Lower lobe of right lung (tissue), 2 donors: ENCODE data around the gene PRPF39. TPM values are rescaled to one million over a fixed set of nuclear protein-coding genes. Genes with fewer than 3 reads are reported as not detected.

Experiments used
- ATAC-seq, 2 donors: fragments of 200-7000 bp; cut with Tn5 transposase; one replicate each; pipeline ENCODE4 v1.9.1; 2020 to 2022; ENCODE audit warnings: mild to moderate bottlenecking in 2 of 2, moderate library complexity in 2 of 2
- DNase-seq: peaks from one replicate; pipeline ENCODE4 v3.0.0-alpha.2; 2020
- H3K27ac ChIP-seq: fragments of 200-600 bp; one replicate; pipeline ENCODE4 v1.8.0; 2022
- H3K27me3 ChIP-seq: fragments of 200-600 bp; one replicate; pipeline ENCODE4 v1.8.0; 2022; ENCODE audit warnings: low read depth
- H3K36me3 ChIP-seq: fragments of 200-600 bp; one replicate; pipeline ENCODE4 v1.8.0; 2022; ENCODE audit warnings: mild to moderate bottlenecking
- H3K4me1 ChIP-seq: fragments of 200-600 bp; one replicate; pipeline ENCODE4 v1.8.0; 2022
- H3K4me3 ChIP-seq: fragments of 200-600 bp; one replicate; pipeline ENCODE4 v1.8.0; 2022; ENCODE audit warnings: mild to moderate bottlenecking
- H3K9me3 ChIP-seq: fragments of 200-600 bp; one replicate; pipeline ENCODE4 v1.8.0; 2022
- CTCF ChIP-seq: fragments of 200-600 bp; IDR thresholded peaks from one replicate; pipeline ENCODE4 v1.8.0; 2022; ENCODE audit warnings: antibody characterized with exemption, mild to moderate bottlenecking
- intact Hi-C: fragments of 100-400 bp; cut with DNase I; formaldehyde crosslinking; loops from one replicate; pipeline ENCODE4 v1.11.0; 2022
- total RNA-seq: library from RNA; stranded (reverse); fragmentation: NEBNext Ultra II Directional; extraction: Animal tissue kit (Norgen Biotek cat#: 25700); gene quantifications from one replicate; pipeline ENCODE4 v1.2.1, GENCODE V29; 2021
- donor health status: DM: no; HTN: yes; CAD: no; lungs with severe emphysema.

PRPF39 gene
- total RNA-seq, 1 donor from 2014 or later, result 30.4 TPM

- no peaks in the 10 kb centered on the region for H3K27me3 ChIP-seq
- peaks cover 99% of the 10 kb centered on the region for H3K36me3 ChIP-seq
- H3K27ac ChIP-seq, result no peak overlapping the region
- intact Hi-C loops, result no loop called here
- ATAC-seq, result peak in 1 of 2 donors; percentile 69
- DNase-seq, result no peak
- H3K9me3 ChIP-seq, result no peaks in the 10 kb centered on the region
- no peak overlapping the region for H3K4me3 ChIP-seq
- no peaks in the 10 kb centered on the region for H3K4me1 ChIP-seq
- no peak for TF ChIP-seq CTCF
Observed at GRCh38 chr14:45112896-45113781, 29.2 kb downstream of the PRPF39 start.

GRCh38 chr14:45114327-45114726 is 30.4 kb downstream of the PRPF39 start:
- no peaks in the 10 kb centered on the region for H3K9me3 ChIP-seq
- DNase-seq (no peak), ATAC-seq (no peak)
- H3K4me1 ChIP-seq, result no peaks in the 10 kb centered on the region
- H3K27me3 ChIP-seq, result no peaks in the 10 kb centered on the region
- peaks cover 99% of the 10 kb centered on the region for H3K36me3 ChIP-seq
- H3K4me3 ChIP-seq, result no peak overlapping the region
- no peak for TF ChIP-seq CTCF
- intact Hi-C loops, result no loop called here
- no peak overlapping the region for H3K27ac ChIP-seq

- no peak for ATAC-seq
- DNase-seq, result no peak
- Histone ChIP-seq H3K27me3 (no peaks in the 10 kb centered on the region), H3K36me3 (peaks cover 96% of the 10 kb centered on the region), H3K4me1 (no peaks in the 10 kb centered on the region), H3K4me3 (no peak overlapping the region), H3K9me3 (no peaks in the 10 kb centered on the region), H3K27ac (no peak overlapping the region)
- intact Hi-C loops, result no loop called here
- no peak for TF ChIP-seq CTCF
Observed at GRCh38 chr14:45118594-45118993, 34.7 kb downstream of the PRPF39 start.

- Histone ChIP-seq H3K27me3 (no peaks in the 10 kb centered on the region), H3K4me3 (no peak overlapping the region), H3K4me1 (no peaks in the 10 kb centered on the region), H3K9me3 (no peaks in the 10 kb centered on the region), H3K27ac (no peak overlapping the region), H3K36me3 (peaks cover 91% of the 10 kb centered on the region)
- no peak for ATAC-seq
- TF ChIP-seq CTCF, result no peak
- intact Hi-C loops, result no loop called here
- no peak for DNase-seq
Observed at GRCh38 chr14:45120096-45120495, 36.2 kb downstream of the PRPF39 start.

- no peak overlapping the region for H3K4me3 ChIP-seq
- H3K27me3 ChIP-seq, result no peaks in the 10 kb centered on the region
- no peak overlapping the region for H3K27ac ChIP-seq
- H3K36me3 ChIP-seq, result peaks cover 88% of the 10 kb centered on the region
- intact Hi-C loops, result no loop called here
- no peaks in the 10 kb centered on the region for H3K4me1 ChIP-seq
- no peaks in the 10 kb centered on the region for H3K9me3 ChIP-seq
- DNase-seq (no peak), ATAC-seq (no peak)
- TF ChIP-seq CTCF, result no peak
Observed at GRCh38 chr14:45123271-45123670, 39.4 kb downstream of the PRPF39 start.
